ENCODE data around the gene NFE2L2. TPM values are rescaled to one million over a fixed set of nuclear protein-coding genes. Genes with fewer than 3 reads are reported as not detected.

NFE2L2 gene
- total and polyA plus RNA-seq, 9 of the 15 experiments (the other 6 are each of a cell fraction or from before 2014, with no cell fraction given) = 29.3 to 120 (median 59.3) TPM

- peak; percentile 97 for TF ChIP-seq MYC (IDR thresholded peaks at IDR 0.05; ENCODE audit: low read depth, low read length)
- peak; percentile 97 for TF ChIP-seq MYC (CRISPR knock-in tag; IDR thresholded peaks at IDR 0.05; ENCODE audit: borderline replicate concordance, low read depth)
- TF ChIP-seq SPI1 (IDR thresholded peaks at IDR 0.05; ENCODE audit: borderline replicate concordance, low read depth, low read length) = 0 out of 2 replicates have a peak, but pooled peaks have one; percentile 15
- TF ChIP-seq STAT5A (IDR thresholded peaks at IDR 0.05; ENCODE audit: borderline replicate concordance, low read length) = peak; percentile 44; the same call in 1 of the 2 replicates
- peak; percentile 86 for TF ChIP-seq MEIS2 (IDR thresholded peaks at IDR 0.05; ENCODE audit: partially characterized antibody)
- peak; percentile 31; the same call in 1 of the 2 replicates for TF ChIP-seq ZNF354B (CRISPR knock-in tag; IDR thresholded peaks at IDR 0.05)
- peak; percentile 50 for TF ChIP-seq PCBP2 (IDR thresholded peaks at IDR 0.05; ENCODE audit: low read depth, low read length, poor library complexity, severe bottlenecking)
- TF ChIP-seq TAL1 (IDR thresholded peaks at IDR 0.05) = 0 out of 2 replicates have a peak, but pooled peaks have one; percentile 12
- 0 out of 2 replicates have a peak, but pooled peaks have one; percentile 26 for TF ChIP-seq FOSL1 (tag; conservative IDR thresholded peaks at IDR 0.05)
- peak; percentile 94 for TF ChIP-seq MTA3 (IDR thresholded peaks at IDR 0.05; ENCODE audit: borderline replicate concordance)
- TF ChIP-seq, protein P1, sequence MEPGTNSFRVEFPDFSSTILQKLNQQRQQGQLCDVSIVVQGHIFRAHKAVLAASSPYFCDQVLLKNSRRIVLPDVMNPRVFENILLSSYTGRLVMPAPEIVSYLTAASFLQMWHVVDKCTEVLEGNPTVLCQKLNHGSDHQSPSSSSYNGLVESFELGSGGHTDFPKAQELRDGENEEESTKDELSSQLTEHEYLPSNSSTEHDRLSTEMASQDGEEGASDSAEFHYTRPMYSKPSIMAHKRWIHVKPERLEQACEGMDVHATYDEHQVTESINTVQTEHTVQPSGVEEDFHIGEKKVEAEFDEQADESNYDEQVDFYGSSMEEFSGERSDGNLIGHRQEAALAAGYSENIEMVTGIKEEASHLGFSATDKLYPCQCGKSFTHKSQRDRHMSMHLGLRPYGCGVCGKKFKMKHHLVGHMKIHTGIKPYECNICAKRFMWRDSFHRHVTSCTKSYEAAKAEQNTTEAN (CRISPR knock-in tag; IDR thresholded peaks at IDR 0.05) = no peak
- TF ChIP-seq ZNF644 (tag; IDR thresholded peaks at IDR 0.05; ENCODE audit: low read depth) = no peak
- peak; percentile 76 for TF ChIP-seq DPF2 (IDR thresholded peaks at IDR 0.05)
- TF ChIP-seq SMAD4 (CRISPR knock-in tag; conservative IDR thresholded peaks at IDR 0.05) = peak; percentile 91
- TF ChIP-seq TOE1 (IDR thresholded peaks at IDR 0.05; ENCODE audit: borderline replicate concordance) = peak; percentile 86
- 0 out of 2 replicates have a peak, but pooled peaks have one; percentile 81 for TF ChIP-seq TOE1 (CRISPR knock-in tag; IDR thresholded peaks at IDR 0.05; ENCODE audit: borderline replicate concordance, low read depth)
- TF ChIP-seq SP2 (IDR thresholded peaks at IDR 0.05; ENCODE audit: extremely low read depth, low read depth, low read length, poor library complexity, severe bottlenecking) = no peak
- TF ChIP-seq BCLAF1 (IDR thresholded peaks at IDR 0.05; ENCODE audit: borderline replicate concordance in 1 of 2, control insufficient read depth in 1 of 2, low read depth in 2 of 2, low read length in 1 of 2) = peak in 1 of 2 experiments; percentile 94; a peak in 2 of 4 replicates
- TF ChIP-seq ZC3H4 (CRISPR knock-in tag; IDR thresholded peaks at IDR 0.05; ENCODE audit: borderline replicate concordance) = peak; percentile 72; the same call in 1 of the 2 replicates
- TF ChIP-seq NR2F6 (CRISPR knock-in tag; IDR thresholded peaks at IDR 0.05) = no peak
- peak; percentile 91 for TF ChIP-seq CCNT2 (IDR thresholded peaks at IDR 0.05; ENCODE audit: borderline replicate concordance, extremely low read depth, insufficient read length, low read depth, low read length)
- 0 out of 2 replicates have a peak, but pooled peaks have one; percentile 44 for TF ChIP-seq BCL6 (CRISPR knock-in tag; IDR thresholded peaks at IDR 0.05)
These were observed 897 bp downstream of the NFE2L2 start (continued) for GRCh38 chr2:177263451-177264208.

All from K562 (cell line).